WTC11 (cell line): ENCODE results near the gene MIPOL1. TPM values are rescaled to one million over a fixed set of nuclear protein-coding genes. Genes with fewer than 3 reads are reported as not detected.

Experiments
- ATAC-seq: fragments of 200-7000 bp; cut with Tn5 transposase; 2 replicates; pipeline ENCODE4 v1.10.0; 2021; ENCODE audit warnings: mild to moderate bottlenecking, moderate library complexity
- CTCF ChIA-PET: fragments of 300-600 bp; sonication (Branson Sonifier 250); formaldehyde crosslinking; loops from one replicate; lab custom pipeline; 2021; ENCODE audit warnings: antibody characterized with exemption; lab: Charles Lee
- POLR2A ChIA-PET: fragments of 350-600 bp; sonication (Branson Sonifier 250); formaldehyde crosslinking; loops from one replicate; lab custom pipeline; 2021; ENCODE audit warnings: antibody characterized with exemption; lab: Charles Lee
- DNase-seq: peaks from one replicate; pipeline ENCODE4 v3.0.0; 2021; ENCODE audit warnings: low spot score
- H3K27ac Mint-ChIP-seq: 2 replicates; pipeline ENCODE4 v1.8.0; 2021; ENCODE audit warnings: mixed read lengths
- H3K27me3 Mint-ChIP-seq: 2 replicates; pipeline ENCODE4 v1.8.0; 2021; ENCODE audit warnings: low read depth, mild to moderate bottlenecking, moderate library complexity, mixed read lengths
- H3K36me3 Mint-ChIP-seq: 2 replicates; pipeline ENCODE4 v1.8.0; 2021; ENCODE audit warnings: mixed read lengths
- H3K4me1 Mint-ChIP-seq: 2 replicates; pipeline ENCODE4 v1.8.0; 2022; ENCODE audit warnings: mixed read lengths
- H3K4me3 Mint-ChIP-seq: 2 replicates; pipeline ENCODE4 v1.8.0; 2021; ENCODE audit warnings: mild to moderate bottlenecking, moderate library complexity, mixed read lengths
- H3K9me3 Mint-ChIP-seq: 2 replicates; pipeline ENCODE4 v1.8.0; 2021; ENCODE audit warnings: mixed read lengths
- ATF6 ChIP-seq: sonication (generic); formaldehyde crosslinking; IDR thresholded peaks from 2 replicates; pipeline ENCODE4 v1.8.1; 2023; ENCODE audit warnings: mild to moderate bottlenecking, missing genetic modification reagents
- E2F1 ChIP-seq: sonication (generic); formaldehyde crosslinking; IDR thresholded peaks from 2 replicates; pipeline ENCODE4 v1.8.0; 2022; ENCODE audit warnings: mild to moderate bottlenecking, missing genetic modification reagents
- ESRRA ChIP-seq: sonication (generic); formaldehyde crosslinking; IDR thresholded peaks from 2 replicates; pipeline ENCODE4 v1.8.1; 2022; ENCODE audit warnings: mild to moderate bottlenecking, missing genetic modification reagents, borderline replicate concordance
- GABPB1 ChIP-seq: sonication (generic); formaldehyde crosslinking; IDR thresholded peaks from 2 replicates; pipeline ENCODE4 v1.8.1; 2023; ENCODE audit warnings: mild to moderate bottlenecking, missing genetic modification reagents
- GTF2I ChIP-seq: fragments of 250-450 bp; sonication (Bioruptor Pico); conservative IDR thresholded peaks from 2 replicates; pipeline ENCODE4 v1.4.0; 2021; ENCODE audit warnings: mild to moderate bottlenecking
- HMGA2 ChIP-seq: fragments of 250-450 bp; sonication (Bioruptor Pico); IDR thresholded peaks from 2 replicates; pipeline ENCODE4 v1.4.0; 2021; ENCODE audit warnings: mild to moderate bottlenecking, moderate library complexity
- NR1H2 ChIP-seq: sonication (generic); formaldehyde crosslinking; IDR thresholded peaks from 2 replicates; pipeline ENCODE4 v1.9.0; 2021; ENCODE audit warnings: mild to moderate bottlenecking, moderate library complexity, missing genetic modification reagents
- RELA ChIP-seq: sonication (generic); formaldehyde crosslinking; IDR thresholded peaks from 2 replicates; pipeline ENCODE4 v1.8.1; 2022; ENCODE audit warnings: missing genetic modification reagents, mild to moderate bottlenecking, borderline replicate concordance
- ZNF121 ChIP-seq: sonication (generic); formaldehyde crosslinking; IDR thresholded peaks from 2 replicates; pipeline ENCODE4 v1.8.0; 2023; ENCODE audit warnings: missing genetic modification reagents
- ZNF138 ChIP-seq: sonication (generic); formaldehyde crosslinking; conservative IDR thresholded peaks from 2 replicates; pipeline ENCODE4 v1.8.1; 2022; ENCODE audit warnings: mild to moderate bottlenecking, moderate library complexity, missing genetic modification reagents
- ZNF423 ChIP-seq: fragments of 250-450 bp; sonication (Bioruptor Pico); IDR thresholded peaks from 2 replicates; pipeline ENCODE4 v2.1.2; 2022; ENCODE audit warnings: mild to moderate bottlenecking, moderate library complexity
- ZNF671 ChIP-seq: fragments of 250-450 bp; sonication (Bioruptor Pico); IDR thresholded peaks from 2 replicates; pipeline ENCODE4 v1.8.0; 2021; ENCODE audit warnings: mild to moderate bottlenecking
- total RNA-seq: library from RNA; stranded (reverse); gene quantifications from 3 replicates; pipeline ENCODE4 v1.2.3, GENCODE V29; 2021
- TF ChIP-seq, protein P1 (sequence below): sonication (generic); formaldehyde crosslinking; IDR thresholded peaks from 2 replicates; pipeline ENCODE4 v1.8.1; 2023; ENCODE audit warnings: mild to moderate bottlenecking, moderate library complexity, missing genetic modification reagents
- TF ChIP-seq, protein P2 (sequence below): fragments of 250-450 bp; sonication (Bioruptor Pico); IDR thresholded peaks from 2 replicates; pipeline ENCODE4 v1.9.0; 2021; ENCODE audit warnings: mild to moderate bottlenecking
- TF ChIP-seq, protein P3 (sequence below): fragments of 250-450 bp; sonication (Bioruptor Pico); IDR thresholded peaks from 2 replicates; pipeline ENCODE4 v1.9.0; 2021; ENCODE audit warnings: mild to moderate bottlenecking
- TF ChIP-seq, protein P4 (sequence below): sonication (generic); formaldehyde crosslinking; IDR thresholded peaks from 2 replicates; pipeline ENCODE4 v1.8.1; 2023; ENCODE audit warnings: mild to moderate bottlenecking, missing genetic modification reagents, borderline replicate concordance
- TF ChIP-seq, protein P5 (sequence below): sonication (generic); formaldehyde crosslinking; IDR thresholded peaks from 2 replicates; pipeline ENCODE4 v1.8.1; 2023; ENCODE audit warnings: mild to moderate bottlenecking, missing genetic modification reagents

The MIPOL1 gene
- total RNA-seq, 1 experiment from 2014 or later, result 13.1 TPM

- Mint-ChIP-seq H3K27me3 (no peaks in the 10 kb centered on the region), H3K4me3 (no peak overlapping the region), H3K9me3 (no peaks in the 10 kb centered on the region), H3K36me3 (peaks cover 2% of the 10 kb centered on the region; the same call in 1 of the 2 replicates), H3K27ac (no peak overlapping the region), H3K4me1 (no peaks in the 10 kb centered on the region)
- peak; percentile 25; the same call in 1 of the 2 replicates for TF ChIP-seq GABPB1 (CRISPR knock-in tag)
- TF ChIP-seq, protein P1, sequence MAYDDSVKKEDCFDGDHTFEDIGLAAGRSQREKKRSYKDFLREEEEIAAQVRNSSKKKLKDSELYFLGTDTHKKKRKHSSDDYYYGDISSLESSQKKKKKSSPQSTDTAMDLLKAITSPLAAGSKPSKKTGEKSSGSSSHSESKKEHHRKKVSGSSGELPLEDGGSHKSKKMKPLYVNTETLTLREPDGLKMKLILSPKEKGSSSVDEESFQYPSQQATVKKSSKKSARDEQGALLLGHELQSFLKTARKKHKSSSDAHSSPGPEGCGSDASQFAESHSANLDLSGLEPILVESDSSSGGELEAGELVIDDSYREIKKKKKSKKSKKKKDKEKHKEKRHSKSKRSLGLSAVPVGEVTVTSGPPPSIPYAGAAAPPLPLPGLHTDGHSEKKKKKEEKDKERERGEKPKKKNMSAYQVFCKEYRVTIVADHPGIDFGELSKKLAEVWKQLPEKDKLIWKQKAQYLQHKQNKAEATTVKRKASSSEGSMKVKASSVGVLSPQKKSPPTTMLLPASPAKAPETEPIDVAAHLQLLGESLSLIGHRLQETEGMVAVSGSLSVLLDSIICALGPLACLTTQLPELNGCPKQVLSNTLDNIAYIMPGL, result no peak
- TF ChIP-seq, protein P2, sequence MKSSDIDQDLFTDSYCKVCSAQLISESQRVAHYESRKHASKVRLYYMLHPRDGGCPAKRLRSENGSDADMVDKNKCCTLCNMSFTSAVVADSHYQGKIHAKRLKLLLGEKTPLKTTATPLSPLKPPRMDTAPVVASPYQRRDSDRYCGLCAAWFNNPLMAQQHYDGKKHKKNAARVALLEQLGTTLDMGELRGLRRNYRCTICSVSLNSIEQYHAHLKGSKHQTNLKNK (CRISPR knock-in tag), result no peak
- DNase-seq (no peak), ATAC-seq (no peak)
- ChIA-PET CTCF (no interaction called here), POLR2A (no interaction called here)
Observed at GRCh38 chr14:37497422-37497821, 299.7 kb downstream of the MIPOL1 start.

DNA sequence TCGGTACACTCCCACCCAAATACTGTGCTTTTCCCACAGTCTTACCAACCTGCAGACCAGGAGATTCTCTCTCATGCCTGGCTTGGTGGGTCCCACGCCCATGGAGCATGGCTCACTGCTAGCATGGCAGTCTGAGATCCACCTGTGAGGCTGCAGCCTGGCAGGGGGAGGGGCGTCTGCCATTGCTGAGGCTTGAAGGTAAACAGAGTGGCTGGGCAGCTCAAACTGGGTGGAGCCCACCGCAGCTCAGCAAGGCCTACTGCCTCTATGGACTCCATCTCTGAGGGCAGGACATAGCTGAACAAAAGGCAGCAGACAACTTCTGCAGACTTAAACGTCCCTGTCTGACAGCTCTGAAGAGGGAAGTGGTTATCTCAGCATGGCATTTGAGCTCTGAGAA lies 304.1 kb downstream of the MIPOL1 start:
- TF ChIP-seq GABPB1 (CRISPR knock-in tag) (no peak), NR1H2 (CRISPR knock-in tag) (no peak), GTF2I (no peak), ESRRA (CRISPR knock-in tag) (no peak), ZNF138 (no peak), E2F1 (CRISPR knock-in tag) (no peak)
- TF ChIP-seq, protein P3, sequence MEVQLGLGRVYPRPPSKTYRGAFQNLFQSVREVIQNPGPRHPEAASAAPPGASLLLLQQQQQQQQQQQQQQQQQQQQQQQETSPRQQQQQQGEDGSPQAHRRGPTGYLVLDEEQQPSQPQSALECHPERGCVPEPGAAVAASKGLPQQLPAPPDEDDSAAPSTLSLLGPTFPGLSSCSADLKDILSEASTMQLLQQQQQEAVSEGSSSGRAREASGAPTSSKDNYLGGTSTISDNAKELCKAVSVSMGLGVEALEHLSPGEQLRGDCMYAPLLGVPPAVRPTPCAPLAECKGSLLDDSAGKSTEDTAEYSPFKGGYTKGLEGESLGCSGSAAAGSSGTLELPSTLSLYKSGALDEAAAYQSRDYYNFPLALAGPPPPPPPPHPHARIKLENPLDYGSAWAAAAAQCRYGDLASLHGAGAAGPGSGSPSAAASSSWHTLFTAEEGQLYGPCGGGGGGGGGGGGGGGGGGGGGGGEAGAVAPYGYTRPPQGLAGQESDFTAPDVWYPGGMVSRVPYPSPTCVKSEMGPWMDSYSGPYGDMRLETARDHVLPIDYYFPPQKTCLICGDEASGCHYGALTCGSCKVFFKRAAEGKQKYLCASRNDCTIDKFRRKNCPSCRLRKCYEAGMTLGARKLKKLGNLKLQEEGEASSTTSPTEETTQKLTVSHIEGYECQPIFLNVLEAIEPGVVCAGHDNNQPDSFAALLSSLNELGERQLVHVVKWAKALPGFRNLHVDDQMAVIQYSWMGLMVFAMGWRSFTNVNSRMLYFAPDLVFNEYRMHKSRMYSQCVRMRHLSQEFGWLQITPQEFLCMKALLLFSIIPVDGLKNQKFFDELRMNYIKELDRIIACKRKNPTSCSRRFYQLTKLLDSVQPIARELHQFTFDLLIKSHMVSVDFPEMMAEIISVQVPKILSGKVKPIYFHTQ (CRISPR knock-in tag), result no peak
- Mint-ChIP-seq H3K4me1 (no peaks in the 10 kb centered on the region), H3K27ac (no peak overlapping the region), H3K36me3 (peaks cover 3% of the 10 kb centered on the region; the same call in 1 of the 2 replicates), H3K27me3 (no peaks in the 10 kb centered on the region), H3K9me3 (no peaks in the 10 kb centered on the region), H3K4me3 (no peak overlapping the region)
- ChIA-PET CTCF (interaction anchor here (0.9 kb wide), 1 partner anchor 89 kb away, joined by 3 read pairs; no protein-coding TSS in a partner anchor), POLR2A (no interaction called here)
- no peak for ATAC-seq
- DNase-seq, result no peak

DNA sequence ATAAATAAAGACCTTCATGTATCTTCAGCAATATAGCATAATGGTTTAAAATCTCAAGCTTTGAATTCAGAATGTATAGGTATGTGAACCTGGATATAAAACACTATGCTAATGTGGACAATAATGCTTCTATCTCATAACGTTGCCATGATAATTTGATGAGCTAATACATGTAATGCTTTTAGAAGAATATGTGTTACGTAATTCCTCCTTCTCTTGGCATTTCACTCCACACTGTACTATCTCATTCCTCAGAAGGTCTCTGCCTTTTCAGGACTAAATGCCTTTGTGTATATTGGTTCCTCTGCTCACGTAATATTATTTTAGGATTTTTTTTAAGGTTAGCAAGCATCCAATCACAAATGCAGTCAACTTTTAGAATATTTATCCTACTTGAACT lies 310.8 kb downstream of the MIPOL1 start:
- Mint-ChIP-seq H3K4me3 (no peak overlapping the region), H3K9me3 (no peaks in the 10 kb centered on the region), H3K27me3 (no peaks in the 10 kb centered on the region), H3K27ac (no peak overlapping the region), H3K36me3 (no peaks in the 10 kb centered on the region), H3K4me1 (no peaks in the 10 kb centered on the region)
- CTCF ChIA-PET, result no interaction called here
- ATAC-seq (no peak), DNase-seq (no peak)
- POLR2A ChIA-PET, result no interaction called here
- TF ChIP-seq ATF6, result no peak
- TF ChIP-seq RELA (CRISPR knock-in tag), result no peak
- TF ChIP-seq ZNF671, result no peak
- no peak for TF ChIP-seq NR1H2 (CRISPR knock-in tag)
- no peak for TF ChIP-seq ESRRA (CRISPR knock-in tag)
- TF ChIP-seq, protein P4, sequence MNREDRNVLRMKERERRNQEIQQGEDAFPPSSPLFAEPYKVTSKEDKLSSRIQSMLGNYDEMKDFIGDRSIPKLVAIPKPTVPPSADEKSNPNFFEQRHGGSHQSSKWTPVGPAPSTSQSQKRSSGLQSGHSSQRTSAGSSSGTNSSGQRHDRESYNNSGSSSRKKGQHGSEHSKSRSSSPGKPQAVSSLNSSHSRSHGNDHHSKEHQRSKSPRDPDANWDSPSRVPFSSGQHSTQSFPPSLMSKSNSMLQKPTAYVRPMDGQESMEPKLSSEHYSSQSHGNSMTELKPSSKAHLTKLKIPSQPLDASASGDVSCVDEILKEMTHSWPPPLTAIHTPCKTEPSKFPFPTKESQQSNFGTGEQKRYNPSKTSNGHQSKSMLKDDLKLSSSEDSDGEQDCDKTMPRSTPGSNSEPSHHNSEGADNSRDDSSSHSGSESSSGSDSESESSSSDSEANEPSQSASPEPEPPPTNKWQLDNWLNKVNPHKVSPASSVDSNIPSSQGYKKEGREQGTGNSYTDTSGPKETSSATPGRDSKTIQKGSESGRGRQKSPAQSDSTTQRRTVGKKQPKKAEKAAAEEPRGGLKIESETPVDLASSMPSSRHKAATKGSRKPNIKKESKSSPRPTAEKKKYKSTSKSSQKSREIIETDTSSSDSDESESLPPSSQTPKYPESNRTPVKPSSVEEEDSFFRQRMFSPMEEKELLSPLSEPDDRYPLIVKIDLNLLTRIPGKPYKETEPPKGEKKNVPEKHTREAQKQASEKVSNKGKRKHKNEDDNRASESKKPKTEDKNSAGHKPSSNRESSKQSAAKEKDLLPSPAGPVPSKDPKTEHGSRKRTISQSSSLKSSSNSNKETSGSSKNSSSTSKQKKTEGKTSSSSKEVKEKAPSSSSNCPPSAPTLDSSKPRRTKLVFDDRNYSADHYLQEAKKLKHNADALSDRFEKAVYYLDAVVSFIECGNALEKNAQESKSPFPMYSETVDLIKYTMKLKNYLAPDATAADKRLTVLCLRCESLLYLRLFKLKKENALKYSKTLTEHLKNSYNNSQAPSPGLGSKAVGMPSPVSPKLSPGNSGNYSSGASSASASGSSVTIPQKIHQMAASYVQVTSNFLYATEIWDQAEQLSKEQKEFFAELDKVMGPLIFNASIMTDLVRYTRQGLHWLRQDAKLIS (CRISPR knock-in tag), result no peak
- no peak for TF ChIP-seq ZNF423
- TF ChIP-seq HMGA2 (CRISPR knock-in tag), result no peak
- TF ChIP-seq, protein P5, sequence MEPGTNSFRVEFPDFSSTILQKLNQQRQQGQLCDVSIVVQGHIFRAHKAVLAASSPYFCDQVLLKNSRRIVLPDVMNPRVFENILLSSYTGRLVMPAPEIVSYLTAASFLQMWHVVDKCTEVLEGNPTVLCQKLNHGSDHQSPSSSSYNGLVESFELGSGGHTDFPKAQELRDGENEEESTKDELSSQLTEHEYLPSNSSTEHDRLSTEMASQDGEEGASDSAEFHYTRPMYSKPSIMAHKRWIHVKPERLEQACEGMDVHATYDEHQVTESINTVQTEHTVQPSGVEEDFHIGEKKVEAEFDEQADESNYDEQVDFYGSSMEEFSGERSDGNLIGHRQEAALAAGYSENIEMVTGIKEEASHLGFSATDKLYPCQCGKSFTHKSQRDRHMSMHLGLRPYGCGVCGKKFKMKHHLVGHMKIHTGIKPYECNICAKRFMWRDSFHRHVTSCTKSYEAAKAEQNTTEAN (CRISPR knock-in tag), result no peak
- TF ChIP-seq ZNF121 (CRISPR knock-in tag), result no peak
